ENCODE measurements around the gene WWC2. TPM values are rescaled to one million over a fixed set of nuclear protein-coding genes. Genes with fewer than 3 reads are reported as not detected.

WWC2 gene
- total and polyA plus RNA-seq, 2 experiments from 2014 or later = 50.5 to 74.2 TPM

DNA sequence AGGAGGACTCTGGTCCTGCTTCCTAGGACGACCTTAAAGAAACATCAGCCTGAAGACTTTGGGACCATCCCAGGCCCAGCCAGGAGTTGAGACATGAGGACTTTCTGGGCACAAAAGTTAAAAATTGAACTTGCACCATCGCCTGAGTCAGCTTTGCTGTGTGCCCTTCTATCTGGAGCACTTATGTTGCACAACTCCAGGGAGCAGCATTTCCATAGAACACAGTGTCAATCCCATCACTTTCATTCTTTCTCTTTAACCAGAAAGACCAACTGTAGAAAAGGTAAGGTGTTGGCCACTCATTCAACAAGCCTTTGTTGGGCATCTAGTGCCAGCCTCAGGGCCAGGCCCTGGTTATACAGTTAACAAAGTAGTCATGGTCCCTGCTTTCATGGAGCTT is 231.8 kb downstream of the WWC2 start:
- H2AFZ ChIP-seq = no peak overlapping the region
- no peaks in the 10 kb centered on the region for H3K9me2 ChIP-seq (ENCODE audit: insufficient read depth)
- peaks cover 3% of the 10 kb centered on the region for H3K4me1 Mint-ChIP-seq
- no peak overlapping the region for H3K27ac Mint-ChIP-seq
- H3K4me1 ChIP-seq (ENCODE audit: insufficient read depth) = no peaks in the 10 kb centered on the region
- no peaks in the 10 kb centered on the region for H3K27me3 ChIP-seq (ENCODE audit: insufficient read depth)
- no peak for ATAC-seq
- H3K79me2 ChIP-seq (replicated peaks; ENCODE audit: insufficient read depth) = no peaks in the 10 kb centered on the region
- no peak overlapping the region for H3K4me2 ChIP-seq
- no peak for DNase-seq (ENCODE audit: low spot score)
- H3F3A ChIP-seq (replicated peaks; ENCODE audit: low read depth) = no peaks in the 10 kb centered on the region
- H3K4me3 ChIP-seq = no peak overlapping the region
- no peaks in the 10 kb centered on the region for H4K20me1 ChIP-seq (replicated peaks; ENCODE audit: insufficient read depth)
- H3K27ac ChIP-seq (ENCODE audit: low read depth) = no peak overlapping the region
- peaks cover 9% of the 10 kb centered on the region for H3K27me3 Mint-ChIP-seq (ENCODE audit: insufficient read depth, low read depth, poor library complexity)
- H3K36me3 Mint-ChIP-seq (ENCODE audit: low read depth) = peaks cover 10% of the 10 kb centered on the region; the same call in 2 of the 3 replicates
- TF ChIP-seq CREB1 (CRISPR knock-in tag; IDR thresholded peaks at IDR 0.05; ENCODE audit: low read depth) = no peak
- TF ChIP-seq, protein P1, sequence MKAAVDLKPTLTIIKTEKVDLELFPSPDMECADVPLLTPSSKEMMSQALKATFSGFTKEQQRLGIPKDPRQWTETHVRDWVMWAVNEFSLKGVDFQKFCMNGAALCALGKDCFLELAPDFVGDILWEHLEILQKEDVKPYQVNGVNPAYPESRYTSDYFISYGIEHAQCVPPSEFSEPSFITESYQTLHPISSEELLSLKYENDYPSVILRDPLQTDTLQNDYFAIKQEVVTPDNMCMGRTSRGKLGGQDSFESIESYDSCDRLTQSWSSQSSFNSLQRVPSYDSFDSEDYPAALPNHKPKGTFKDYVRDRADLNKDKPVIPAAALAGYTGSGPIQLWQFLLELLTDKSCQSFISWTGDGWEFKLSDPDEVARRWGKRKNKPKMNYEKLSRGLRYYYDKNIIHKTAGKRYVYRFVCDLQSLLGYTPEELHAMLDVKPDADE (IDR thresholded peaks at IDR 0.05) = no peak
- TF ChIP-seq, protein P2, sequence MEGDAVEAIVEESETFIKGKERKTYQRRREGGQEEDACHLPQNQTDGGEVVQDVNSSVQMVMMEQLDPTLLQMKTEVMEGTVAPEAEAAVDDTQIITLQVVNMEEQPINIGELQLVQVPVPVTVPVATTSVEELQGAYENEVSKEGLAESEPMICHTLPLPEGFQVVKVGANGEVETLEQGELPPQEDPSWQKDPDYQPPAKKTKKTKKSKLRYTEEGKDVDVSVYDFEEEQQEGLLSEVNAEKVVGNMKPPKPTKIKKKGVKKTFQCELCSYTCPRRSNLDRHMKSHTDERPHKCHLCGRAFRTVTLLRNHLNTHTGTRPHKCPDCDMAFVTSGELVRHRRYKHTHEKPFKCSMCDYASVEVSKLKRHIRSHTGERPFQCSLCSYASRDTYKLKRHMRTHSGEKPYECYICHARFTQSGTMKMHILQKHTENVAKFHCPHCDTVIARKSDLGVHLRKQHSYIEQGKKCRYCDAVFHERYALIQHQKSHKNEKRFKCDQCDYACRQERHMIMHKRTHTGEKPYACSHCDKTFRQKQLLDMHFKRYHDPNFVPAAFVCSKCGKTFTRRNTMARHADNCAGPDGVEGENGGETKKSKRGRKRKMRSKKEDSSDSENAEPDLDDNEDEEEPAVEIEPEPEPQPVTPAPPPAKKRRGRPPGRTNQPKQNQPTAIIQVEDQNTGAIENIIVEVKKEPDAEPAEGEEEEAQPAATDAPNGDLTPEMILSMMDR (conservative IDR thresholded peaks at IDR 0.05; ENCODE audit: low read depth in 2 of 2) = no peak
- TF ChIP-seq JUNB (IDR thresholded peaks at IDR 0.05; ENCODE audit: unreplicated experiment) = no peak
- TF ChIP-seq, protein P3, sequence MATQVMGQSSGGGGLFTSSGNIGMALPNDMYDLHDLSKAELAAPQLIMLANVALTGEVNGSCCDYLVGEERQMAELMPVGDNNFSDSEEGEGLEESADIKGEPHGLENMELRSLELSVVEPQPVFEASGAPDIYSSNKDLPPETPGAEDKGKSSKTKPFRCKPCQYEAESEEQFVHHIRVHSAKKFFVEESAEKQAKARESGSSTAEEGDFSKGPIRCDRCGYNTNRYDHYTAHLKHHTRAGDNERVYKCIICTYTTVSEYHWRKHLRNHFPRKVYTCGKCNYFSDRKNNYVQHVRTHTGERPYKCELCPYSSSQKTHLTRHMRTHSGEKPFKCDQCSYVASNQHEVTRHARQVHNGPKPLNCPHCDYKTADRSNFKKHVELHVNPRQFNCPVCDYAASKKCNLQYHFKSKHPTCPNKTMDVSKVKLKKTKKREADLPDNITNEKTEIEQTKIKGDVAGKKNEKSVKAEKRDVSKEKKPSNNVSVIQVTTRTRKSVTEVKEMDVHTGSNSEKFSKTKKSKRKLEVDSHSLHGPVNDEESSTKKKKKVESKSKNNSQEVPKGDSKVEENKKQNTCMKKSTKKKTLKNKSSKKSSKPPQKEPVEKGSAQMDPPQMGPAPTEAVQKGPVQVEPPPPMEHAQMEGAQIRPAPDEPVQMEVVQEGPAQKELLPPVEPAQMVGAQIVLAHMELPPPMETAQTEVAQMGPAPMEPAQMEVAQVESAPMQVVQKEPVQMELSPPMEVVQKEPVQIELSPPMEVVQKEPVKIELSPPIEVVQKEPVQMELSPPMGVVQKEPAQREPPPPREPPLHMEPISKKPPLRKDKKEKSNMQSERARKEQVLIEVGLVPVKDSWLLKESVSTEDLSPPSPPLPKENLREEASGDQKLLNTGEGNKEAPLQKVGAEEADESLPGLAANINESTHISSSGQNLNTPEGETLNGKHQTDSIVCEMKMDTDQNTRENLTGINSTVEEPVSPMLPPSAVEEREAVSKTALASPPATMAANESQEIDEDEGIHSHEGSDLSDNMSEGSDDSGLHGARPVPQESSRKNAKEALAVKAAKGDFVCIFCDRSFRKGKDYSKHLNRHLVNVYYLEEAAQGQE (IDR thresholded peaks at IDR 0.05; ENCODE audit: unreplicated experiment) = no peak
- peaks cover 15% of the 10 kb centered on the region for H3K9me3 Mint-ChIP-seq
- no peaks in the 10 kb centered on the region for H3K36me3 ChIP-seq (ENCODE audit: insufficient read depth)
- no peak overlapping the region for H3K4me3 Mint-ChIP-seq

DNA sequence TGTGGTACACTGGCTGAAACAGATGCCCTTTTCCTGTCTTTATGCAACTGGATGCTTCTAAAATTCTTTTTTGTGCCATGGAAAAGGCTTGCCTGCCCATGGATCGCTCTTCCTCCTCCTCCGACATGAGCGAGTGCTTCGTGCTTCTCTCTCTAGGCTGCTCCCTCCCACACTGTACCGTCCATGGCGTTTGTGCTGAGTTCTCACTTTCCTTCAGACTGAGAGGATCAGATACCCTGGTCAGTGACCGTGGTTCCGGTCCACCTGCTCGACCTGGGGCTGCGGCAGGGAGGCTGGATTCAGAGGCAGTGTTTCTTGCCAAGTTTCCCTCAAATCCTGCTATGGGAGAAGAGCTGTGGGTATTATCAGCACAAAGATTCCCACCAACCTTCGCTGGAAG is 233.4 kb downstream of the WWC2 start:
- H3K27ac Mint-ChIP-seq = no peak overlapping the region
- H3F3A ChIP-seq (replicated peaks; ENCODE audit: low read depth) = no peaks in the 10 kb centered on the region
- H3K27me3 Mint-ChIP-seq (ENCODE audit: insufficient read depth, low read depth, poor library complexity) = peaks cover 2% of the 10 kb centered on the region
- no peak for ATAC-seq
- H3K27me3 ChIP-seq (ENCODE audit: insufficient read depth) = no peaks in the 10 kb centered on the region
- H3K4me1 ChIP-seq (ENCODE audit: insufficient read depth) = no peaks in the 10 kb centered on the region
- H3K9me3 Mint-ChIP-seq = peaks cover 3% of the 10 kb centered on the region; the same call in 1 of the 3 replicates
- no peaks in the 10 kb centered on the region for H3K36me3 Mint-ChIP-seq (ENCODE audit: low read depth)
- H3K79me2 ChIP-seq (replicated peaks; ENCODE audit: insufficient read depth) = no peaks in the 10 kb centered on the region
- no peaks in the 10 kb centered on the region for H3K9me2 ChIP-seq (ENCODE audit: insufficient read depth)
- no peak for DNase-seq (ENCODE audit: low spot score)
- H2AFZ ChIP-seq = no peak overlapping the region
- no peak overlapping the region for H3K27ac ChIP-seq (ENCODE audit: low read depth)
- no peak overlapping the region for H3K4me3 Mint-ChIP-seq
- H3K4me3 ChIP-seq = no peak overlapping the region
- H3K36me3 ChIP-seq (ENCODE audit: insufficient read depth) = no peaks in the 10 kb centered on the region
- no peaks in the 10 kb centered on the region for H4K20me1 ChIP-seq (replicated peaks; ENCODE audit: insufficient read depth)
- H3K4me2 ChIP-seq = no peak overlapping the region
- H3K4me1 Mint-ChIP-seq = peaks cover 3% of the 10 kb centered on the region
- no peak for TF ChIP-seq EZH2phosphoT487 (IDR thresholded peaks at IDR 0.05; ENCODE audit: unreplicated experiment)
- TF ChIP-seq, protein P4, sequence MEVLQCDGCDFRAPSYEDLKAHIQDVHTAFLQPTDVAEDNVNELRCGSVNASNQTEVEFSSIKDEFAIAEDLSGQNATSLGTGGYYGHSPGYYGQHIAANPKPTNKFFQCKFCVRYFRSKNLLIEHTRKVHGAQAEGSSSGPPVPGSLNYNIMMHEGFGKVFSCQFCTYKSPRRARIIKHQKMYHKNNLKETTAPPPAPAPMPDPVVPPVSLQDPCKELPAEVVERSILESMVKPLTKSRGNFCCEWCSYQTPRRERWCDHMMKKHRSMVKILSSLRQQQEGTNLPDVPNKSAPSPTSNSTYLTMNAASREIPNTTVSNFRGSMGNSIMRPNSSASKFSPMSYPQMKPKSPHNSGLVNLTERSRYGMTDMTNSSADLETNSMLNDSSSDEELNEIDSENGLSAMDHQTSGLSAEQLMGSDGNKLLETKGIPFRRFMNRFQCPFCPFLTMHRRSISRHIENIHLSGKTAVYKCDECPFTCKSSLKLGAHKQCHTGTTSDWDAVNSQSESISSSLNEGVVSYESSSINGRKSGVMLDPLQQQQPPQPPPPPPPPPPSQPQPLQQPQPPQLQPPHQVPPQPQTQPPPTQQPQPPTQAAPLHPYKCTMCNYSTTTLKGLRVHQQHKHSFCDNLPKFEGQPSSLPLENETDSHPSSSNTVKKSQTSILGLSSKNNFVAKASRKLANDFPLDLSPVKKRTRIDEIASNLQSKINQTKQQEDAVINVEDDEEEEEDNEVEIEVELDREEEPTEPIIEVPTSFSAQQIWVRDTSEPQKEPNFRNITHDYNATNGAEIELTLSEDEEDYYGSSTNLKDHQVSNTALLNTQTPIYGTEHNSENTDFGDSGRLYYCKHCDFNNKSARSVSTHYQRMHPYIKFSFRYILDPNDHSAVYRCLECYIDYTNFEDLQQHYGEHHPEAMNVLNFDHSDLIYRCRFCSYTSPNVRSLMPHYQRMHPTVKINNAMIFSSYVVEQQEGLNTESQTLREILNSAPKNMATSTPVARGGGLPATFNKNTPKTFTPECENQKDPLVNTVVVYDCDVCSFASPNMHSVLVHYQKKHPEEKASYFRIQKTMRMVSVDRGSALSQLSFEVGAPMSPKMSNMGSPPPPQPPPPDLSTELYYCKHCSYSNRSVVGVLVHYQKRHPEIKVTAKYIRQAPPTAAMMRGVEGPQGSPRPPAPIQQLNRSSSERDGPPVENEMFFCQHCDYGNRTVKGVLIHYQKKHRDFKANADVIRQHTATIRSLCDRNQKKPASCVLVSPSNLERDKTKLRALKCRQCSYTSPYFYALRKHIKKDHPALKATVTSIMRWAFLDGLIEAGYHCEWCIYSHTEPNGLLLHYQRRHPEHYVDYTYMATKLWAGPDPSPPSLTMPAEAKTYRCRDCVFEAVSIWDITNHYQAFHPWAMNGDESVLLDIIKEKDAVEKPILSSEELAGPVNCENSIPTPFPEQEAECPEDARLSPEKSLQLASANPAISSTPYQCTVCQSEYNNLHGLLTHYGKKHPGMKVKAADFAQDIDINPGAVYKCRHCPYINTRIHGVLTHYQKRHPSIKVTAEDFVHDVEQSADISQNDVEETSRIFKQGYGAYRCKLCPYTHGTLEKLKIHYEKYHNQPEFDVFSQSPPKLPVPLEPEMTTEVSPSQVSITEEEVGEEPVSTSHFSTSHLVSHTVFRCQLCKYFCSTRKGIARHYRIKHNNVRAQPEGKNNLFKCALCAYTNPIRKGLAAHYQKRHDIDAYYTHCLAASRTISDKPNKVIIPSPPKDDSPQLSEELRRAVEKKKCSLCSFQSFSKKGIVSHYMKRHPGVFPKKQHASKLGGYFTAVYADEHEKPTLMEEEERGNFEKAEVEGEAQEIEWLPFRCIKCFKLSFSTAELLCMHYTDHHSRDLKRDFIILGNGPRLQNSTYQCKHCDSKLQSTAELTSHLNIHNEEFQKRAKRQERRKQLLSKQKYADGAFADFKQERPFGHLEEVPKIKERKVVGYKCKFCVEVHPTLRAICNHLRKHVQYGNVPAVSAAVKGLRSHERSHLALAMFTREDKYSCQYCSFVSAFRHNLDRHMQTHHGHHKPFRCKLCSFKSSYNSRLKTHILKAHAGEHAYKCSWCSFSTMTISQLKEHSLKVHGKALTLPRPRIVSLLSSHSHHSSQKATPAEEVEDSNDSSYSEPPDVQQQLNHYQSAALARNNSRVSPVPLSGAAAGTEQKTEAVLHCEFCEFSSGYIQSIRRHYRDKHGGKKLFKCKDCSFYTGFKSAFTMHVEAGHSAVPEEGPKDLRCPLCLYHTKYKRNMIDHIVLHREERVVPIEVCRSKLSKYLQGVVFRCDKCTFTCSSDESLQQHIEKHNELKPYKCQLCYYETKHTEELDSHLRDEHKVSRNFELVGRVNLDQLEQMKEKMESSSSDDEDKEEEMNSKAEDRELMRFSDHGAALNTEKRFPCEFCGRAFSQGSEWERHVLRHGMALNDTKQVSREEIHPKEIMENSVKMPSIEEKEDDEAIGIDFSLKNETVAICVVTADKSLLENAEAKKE (CRISPR knock-in tag; IDR thresholded peaks at IDR 0.05) = no peak
- no peak for TF ChIP-seq ZNF114 (CRISPR knock-in tag; IDR thresholded peaks at IDR 0.05)
- no peak for TF ChIP-seq EZH2 (IDR thresholded peaks at IDR 0.05; ENCODE audit: low read depth, unreplicated experiment)
- no peak for TF ChIP-seq JUNB (IDR thresholded peaks at IDR 0.05; ENCODE audit: unreplicated experiment)
- TF ChIP-seq NANOG (IDR thresholded peaks at IDR 0.05; ENCODE audit: borderline replicate concordance) = no peak
